ENCODE data around the gene GAPDH. TPM values are rescaled to one million over a fixed set of nuclear protein-coding genes. Genes with fewer than 3 reads are reported as not detected.

The GAPDH gene
- total and polyA plus RNA-seq, 10 of the 15 experiments (the other 5 are each of a cell fraction or from before 2014, with no cell fraction given), result 5,606 to 14,240 (median 9,400) TPM

DNA sequence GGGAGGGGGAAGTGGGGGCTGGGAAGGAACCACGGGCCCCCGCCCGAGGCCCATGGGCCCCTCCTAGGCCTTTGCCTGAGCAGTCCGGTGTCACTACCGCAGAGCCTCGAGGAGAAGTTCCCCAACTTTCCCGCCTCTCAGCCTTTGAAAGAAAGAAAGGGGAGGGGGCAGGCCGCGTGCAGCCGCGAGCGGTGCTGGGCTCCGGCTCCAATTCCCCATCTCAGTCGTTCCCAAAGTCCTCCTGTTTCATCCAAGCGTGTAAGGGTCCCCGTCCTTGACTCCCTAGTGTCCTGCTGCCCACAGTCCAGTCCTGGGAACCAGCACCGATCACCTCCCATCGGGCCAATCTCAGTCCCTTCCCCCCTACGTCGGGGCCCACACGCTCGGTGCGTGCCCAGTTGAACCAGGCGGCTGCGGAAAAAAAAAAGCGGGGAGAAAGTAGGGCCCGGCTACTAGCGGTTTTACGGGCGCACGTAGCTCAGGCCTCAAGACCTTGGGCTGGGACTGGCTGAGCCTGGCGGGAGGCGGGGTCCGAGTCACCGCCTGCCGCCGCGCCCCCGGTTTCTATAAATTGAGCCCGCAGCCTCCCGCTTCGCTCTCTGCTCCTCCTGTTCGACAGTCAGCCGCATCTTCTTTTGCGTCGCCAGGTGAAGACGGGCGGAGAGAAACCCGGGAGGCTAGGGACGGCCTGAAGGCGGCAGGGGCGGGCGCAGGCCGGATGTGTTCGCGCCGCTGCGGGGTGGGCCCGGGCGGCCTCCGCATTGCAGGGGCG lies at the start of gene GAPDH (continued):
- TF ChIP-seq POLR2A (IDR thresholded peaks at IDR 0.05; ENCODE audit: low read depth, low read length), result peak; percentile 96
- TF ChIP-seq, protein P1, sequence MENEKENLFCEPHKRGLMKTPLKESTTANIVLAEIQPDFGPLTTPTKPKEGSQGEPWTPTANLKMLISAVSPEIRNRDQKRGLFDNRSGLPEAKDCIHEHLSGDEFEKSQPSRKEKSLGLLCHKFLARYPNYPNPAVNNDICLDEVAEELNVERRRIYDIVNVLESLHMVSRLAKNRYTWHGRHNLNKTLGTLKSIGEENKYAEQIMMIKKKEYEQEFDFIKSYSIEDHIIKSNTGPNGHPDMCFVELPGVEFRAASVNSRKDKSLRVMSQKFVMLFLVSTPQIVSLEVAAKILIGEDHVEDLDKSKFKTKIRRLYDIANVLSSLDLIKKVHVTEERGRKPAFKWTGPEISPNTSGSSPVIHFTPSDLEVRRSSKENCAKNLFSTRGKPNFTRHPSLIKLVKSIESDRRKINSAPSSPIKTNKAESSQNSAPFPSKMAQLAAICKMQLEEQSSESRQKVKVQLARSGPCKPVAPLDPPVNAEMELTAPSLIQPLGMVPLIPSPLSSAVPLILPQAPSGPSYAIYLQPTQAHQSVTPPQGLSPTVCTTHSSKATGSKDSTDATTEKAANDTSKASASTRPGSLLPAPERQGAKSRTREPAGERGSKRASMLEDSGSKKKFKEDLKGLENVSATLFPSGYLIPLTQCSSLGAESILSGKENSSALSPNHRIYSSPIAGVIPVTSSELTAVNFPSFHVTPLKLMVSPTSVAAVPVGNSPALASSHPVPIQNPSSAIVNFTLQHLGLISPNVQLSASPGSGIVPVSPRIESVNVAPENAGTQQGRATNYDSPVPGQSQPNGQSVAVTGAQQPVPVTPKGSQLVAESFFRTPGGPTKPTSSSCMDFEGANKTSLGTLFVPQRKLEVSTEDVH (IDR thresholded peaks at IDR 0.05; ENCODE audit: low read depth, partially characterized antibody), result peak; percentile 77
- no peak for TF ChIP-seq TCF7 (IDR thresholded peaks at IDR 0.05; ENCODE audit: borderline replicate concordance)
- no peak for TF ChIP-seq RUNX3 (IDR thresholded peaks at IDR 0.05; ENCODE audit: low read length)
- no peak for TF ChIP-seq RBBP5 (conservative IDR thresholded peaks at IDR 0.05)
- TF ChIP-seq HCFC1 (IDR thresholded peaks at IDR 0.05; ENCODE audit: low read length), result 0 out of 2 replicates have a peak, but pooled peaks have one; percentile 36
- TF ChIP-seq JUNB (IDR thresholded peaks at IDR 0.05), result 0 out of 2 replicates have a peak, but pooled peaks have one; percentile 16
- no peak for TF ChIP-seq SUPT20H (IDR thresholded peaks at IDR 0.05; ENCODE audit: borderline replicate concordance, control insufficient read depth, low read depth, low read length)
- TF ChIP-seq CREM (IDR thresholded peaks at IDR 0.05; ENCODE audit: low read depth), result peak; percentile 68; the same call in 1 of the 2 replicates
- TF ChIP-seq, protein P2, sequence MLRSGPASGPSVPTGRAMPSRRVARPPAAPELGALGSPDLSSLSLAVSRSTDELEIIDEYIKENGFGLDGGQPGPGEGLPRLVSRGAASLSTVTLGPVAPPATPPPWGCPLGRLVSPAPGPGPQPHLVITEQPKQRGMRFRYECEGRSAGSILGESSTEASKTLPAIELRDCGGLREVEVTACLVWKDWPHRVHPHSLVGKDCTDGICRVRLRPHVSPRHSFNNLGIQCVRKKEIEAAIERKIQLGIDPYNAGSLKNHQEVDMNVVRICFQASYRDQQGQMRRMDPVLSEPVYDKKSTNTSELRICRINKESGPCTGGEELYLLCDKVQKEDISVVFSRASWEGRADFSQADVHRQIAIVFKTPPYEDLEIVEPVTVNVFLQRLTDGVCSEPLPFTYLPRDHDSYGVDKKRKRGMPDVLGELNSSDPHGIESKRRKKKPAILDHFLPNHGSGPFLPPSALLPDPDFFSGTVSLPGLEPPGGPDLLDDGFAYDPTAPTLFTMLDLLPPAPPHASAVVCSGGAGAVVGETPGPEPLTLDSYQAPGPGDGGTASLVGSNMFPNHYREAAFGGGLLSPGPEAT (IDR thresholded peaks at IDR 0.05; ENCODE audit: low read depth), result peak; percentile 88
- TF ChIP-seq NR2C1 (IDR thresholded peaks at IDR 0.05), result 0 out of 2 replicates have a peak, but pooled peaks have one; percentile 52
- no peak for TF ChIP-seq PAX8 (IDR thresholded peaks at IDR 0.05)
- TF ChIP-seq ETV6 (conservative IDR thresholded peaks at IDR 0.05 in 1 of 2, IDR thresholded peaks at IDR 0.05 in 1 of 2; ENCODE audit: borderline replicate concordance in 1 of 2, low read depth in 1 of 2), result peak in 1 of 2 experiments; percentile 19; a peak in 1 of 4 replicates
- no peak for TF ChIP-seq ZNF622 (IDR thresholded peaks at IDR 0.05)
- TF ChIP-seq, protein P3, sequence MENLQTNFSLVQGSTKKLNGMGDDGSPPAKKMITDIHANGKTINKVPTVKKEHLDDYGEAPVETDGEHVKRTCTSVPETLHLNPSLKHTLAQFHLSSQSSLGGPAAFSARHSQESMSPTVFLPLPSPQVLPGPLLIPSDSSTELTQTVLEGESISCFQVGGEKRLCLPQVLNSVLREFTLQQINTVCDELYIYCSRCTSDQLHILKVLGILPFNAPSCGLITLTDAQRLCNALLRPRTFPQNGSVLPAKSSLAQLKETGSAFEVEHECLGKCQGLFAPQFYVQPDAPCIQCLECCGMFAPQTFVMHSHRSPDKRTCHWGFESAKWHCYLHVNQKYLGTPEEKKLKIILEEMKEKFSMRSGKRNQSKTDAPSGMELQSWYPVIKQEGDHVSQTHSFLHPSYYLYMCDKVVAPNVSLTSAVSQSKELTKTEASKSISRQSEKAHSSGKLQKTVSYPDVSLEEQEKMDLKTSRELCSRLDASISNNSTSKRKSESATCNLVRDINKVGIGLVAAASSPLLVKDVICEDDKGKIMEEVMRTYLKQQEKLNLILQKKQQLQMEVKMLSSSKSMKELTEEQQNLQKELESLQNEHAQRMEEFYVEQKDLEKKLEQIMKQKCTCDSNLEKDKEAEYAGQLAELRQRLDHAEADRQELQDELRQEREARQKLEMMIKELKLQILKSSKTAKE (IDR thresholded peaks at IDR 0.05; ENCODE audit: low read depth, poor library complexity, severe bottlenecking), result no peak
- TF ChIP-seq ESRRA (IDR thresholded peaks at IDR 0.05; ENCODE audit: low read length), result no peak; the same call in 1 of the 2 replicates
- no peak for TF ChIP-seq YBX1 (IDR thresholded peaks at IDR 0.05)
- no peak; the same call in 1 of the 2 replicates for TF ChIP-seq CHD2 (IDR thresholded peaks at IDR 0.05; ENCODE audit: borderline replicate concordance, low read depth, low read length)
- no peak; the same call in 1 of the 2 replicates for TF ChIP-seq SPI1 (IDR thresholded peaks at IDR 0.05; ENCODE audit: borderline replicate concordance, insufficient read depth, low read depth, low read length)
- TF ChIP-seq POU2F2 (IDR thresholded peaks at IDR 0.05; ENCODE audit: borderline replicate concordance, low read depth, low read length), result peak; percentile 98
- no peak for TF ChIP-seq ZNF274 (IDR thresholded peaks at IDR 0.05; ENCODE audit: insufficient read depth, insufficient read length)
- no peak for TF ChIP-seq WRNIP1 (IDR thresholded peaks at IDR 0.05; ENCODE audit: borderline replicate concordance, low read depth, low read length)
- TF ChIP-seq SMAD1 (IDR thresholded peaks at IDR 0.05; ENCODE audit: low read depth, partially characterized antibody), result peak; percentile 91
